HG03520 (cell line): ENCODE data around the gene ABCC4.

ENCODE experiments used
- ATAC-seq: cut with Tn5 transposase; IDR thresholded peaks from one replicate; pipeline ENCODE4 v1.9.1; 2021; ENCODE audit warnings: mild to moderate bottlenecking, moderate library complexity; ENCODE audit not compliant: unreplicated experiment

Gene ABCC4

DNA sequence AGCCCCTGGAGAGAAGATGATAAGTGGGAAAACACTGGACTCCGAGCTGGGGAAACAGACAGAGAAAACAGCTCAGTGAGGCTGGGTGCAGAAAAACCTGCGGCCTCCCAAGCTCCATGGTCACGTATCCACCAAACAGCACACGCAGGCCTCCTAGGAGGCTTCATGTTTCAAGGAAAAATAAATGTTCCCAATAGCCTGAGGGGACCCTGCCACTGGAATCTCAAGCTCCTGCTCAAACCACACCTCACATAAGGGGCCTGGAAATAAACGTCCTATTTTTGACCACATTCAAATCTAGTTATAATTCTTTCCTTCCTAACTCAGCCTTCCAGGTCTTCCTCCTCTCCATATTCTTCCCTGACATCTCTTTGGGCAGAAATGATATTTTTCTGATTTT, 225.7 kb downstream of the ABCC4 start:
- no peak for ATAC-seq

DNA sequence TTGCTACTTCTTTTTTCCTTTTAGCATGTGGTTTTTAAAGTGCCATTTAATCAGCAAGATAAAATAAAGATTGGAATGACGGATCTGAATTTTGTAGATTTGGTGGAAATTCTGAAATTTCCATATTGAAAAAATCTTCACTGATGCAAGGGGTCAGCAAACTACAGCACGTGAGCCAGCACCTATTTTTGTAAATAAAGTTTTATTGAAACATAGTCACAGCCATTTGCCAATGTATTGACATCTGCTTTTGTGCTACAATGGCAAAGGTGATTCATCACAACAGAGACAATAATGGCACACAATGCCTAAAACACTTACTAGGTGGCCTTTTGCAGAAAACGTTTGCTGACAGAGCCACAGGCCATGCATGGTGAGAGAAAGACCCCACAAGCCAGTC, 226.4 kb downstream of the ABCC4 start:
- ATAC-seq: no peak

DNA sequence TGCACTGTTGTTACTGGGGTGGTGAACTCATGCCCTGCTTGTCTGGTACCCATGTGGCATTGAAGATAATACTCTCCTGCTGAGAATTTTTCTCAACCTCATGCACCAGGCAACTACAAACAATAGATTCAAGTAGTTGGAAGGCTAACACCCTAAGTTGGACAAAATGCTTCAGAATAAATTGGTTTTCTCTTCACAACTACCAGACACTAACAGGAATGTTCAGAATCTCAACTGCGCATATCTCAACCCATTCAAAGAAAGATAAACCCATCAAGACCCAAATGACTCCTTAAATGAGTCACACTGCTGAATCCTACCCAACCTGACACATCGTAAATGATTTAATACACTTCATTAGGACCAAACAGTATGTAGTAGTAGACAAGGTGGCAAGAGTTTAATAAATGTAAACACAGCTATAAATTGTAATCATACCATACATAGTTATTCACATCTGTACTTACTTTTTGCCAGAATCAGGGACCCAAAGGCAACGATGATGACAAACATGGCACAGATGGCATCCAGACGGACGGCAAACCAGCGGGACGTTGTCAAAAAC, 227.4 kb downstream of the ABCC4 start:
- no peak for ATAC-seq

DNA sequence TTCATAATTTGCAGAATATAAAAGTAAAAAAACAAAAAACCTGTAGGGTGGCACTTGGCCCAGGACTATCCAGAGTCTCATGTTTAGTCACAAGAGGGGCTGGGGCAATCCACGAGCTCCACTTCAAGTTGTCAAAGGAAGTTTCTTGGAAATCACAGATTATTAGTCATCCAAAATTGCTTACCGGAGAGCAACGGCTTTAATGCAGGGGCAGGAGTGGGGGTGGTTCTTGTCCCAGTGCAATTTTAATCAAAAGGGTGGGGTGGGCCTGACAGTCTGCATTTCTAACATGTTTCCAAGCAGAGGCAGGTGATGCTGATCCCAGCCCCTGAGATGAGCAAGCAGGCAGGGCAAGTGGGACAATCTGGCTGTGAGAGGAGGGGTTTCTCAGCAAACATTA, 233.9 kb downstream of the ABCC4 start:
- ATAC-seq: no peak

DNA sequence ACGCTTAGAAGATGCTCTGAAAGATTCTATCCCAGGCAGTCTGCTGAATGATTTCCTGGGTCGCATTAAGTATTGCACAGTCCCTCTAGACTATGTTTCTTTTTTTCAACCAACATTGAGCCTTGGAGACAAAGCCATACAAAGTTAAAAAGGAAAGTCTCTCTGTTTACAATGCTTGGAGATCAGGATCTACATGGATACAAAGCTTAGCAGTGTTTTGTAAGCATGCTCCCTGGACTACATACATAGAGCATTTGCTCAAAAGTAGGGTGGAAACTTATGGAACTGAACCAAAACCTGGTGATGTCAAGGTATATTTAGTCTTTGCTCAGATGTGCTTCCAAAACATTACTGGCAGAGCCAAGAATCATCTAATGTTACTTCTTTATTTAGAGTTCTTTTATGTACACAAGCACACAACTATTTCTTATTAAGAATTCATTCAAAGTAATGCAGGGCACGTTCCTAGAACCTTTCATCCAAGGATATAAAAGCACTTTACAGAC, 241.2 kb downstream of the ABCC4 start:
- no peak for ATAC-seq

DNA sequence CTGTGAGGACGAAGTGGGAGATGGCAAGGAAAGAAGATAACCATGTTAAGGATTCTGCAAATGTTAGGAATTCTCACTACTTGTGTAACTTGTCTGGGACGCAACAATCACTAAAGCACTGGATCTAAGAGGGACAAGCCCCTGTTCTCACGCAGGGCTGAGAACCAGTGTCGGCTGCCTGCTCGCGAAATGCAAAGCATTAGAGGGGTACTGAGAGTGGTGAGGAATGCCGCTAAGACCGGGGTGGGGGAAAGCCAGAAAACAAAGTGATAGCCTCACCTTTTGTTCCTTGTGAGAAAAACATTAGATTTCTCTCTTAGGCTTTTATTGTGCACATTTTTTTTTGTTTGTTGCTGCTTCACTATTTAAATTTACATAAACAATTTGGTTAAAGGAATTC, 241.9 kb downstream of the ABCC4 start:
- ATAC-seq: no peak

DNA sequence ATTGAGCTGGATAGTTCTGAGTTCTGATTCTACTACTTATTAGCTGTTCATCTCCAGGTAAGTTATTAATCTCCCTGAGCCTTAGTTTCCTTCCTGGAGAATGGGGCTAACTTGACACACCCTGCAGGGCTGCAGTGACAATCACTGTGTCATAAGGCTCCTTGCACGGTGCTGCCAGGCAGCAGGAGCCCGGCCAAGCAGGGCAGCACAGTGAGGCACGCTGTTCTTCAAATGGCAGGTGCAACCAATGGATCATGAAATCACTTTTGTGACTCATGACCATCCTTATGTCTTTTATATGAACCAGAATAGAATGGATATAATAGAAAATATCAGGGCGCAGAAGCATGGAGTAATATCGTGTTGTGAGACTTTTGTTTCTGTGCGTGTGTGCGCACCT, 242.6 kb downstream of the ABCC4 start:
- no peak for ATAC-seq

DNA sequence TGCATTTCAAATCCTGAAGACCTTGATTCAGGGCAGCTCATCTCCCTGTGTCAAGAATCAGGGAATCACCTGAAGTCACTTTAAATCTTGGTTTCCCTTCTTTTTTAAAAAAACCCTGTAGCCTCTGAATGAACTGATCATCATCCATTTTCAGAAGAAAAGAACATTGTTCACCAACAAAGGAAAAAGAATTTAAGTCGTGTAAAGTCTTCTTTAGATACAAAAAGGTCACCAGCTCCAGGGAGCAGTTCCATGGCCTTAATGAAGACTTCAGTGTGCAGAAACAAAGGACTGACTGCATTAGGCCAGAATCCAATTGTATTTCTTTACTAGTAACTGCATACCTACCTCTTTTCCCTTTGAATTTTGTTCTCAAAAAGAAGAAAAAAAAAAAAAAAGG, 245.0 kb downstream of the ABCC4 start:
- no peak for ATAC-seq

DNA sequence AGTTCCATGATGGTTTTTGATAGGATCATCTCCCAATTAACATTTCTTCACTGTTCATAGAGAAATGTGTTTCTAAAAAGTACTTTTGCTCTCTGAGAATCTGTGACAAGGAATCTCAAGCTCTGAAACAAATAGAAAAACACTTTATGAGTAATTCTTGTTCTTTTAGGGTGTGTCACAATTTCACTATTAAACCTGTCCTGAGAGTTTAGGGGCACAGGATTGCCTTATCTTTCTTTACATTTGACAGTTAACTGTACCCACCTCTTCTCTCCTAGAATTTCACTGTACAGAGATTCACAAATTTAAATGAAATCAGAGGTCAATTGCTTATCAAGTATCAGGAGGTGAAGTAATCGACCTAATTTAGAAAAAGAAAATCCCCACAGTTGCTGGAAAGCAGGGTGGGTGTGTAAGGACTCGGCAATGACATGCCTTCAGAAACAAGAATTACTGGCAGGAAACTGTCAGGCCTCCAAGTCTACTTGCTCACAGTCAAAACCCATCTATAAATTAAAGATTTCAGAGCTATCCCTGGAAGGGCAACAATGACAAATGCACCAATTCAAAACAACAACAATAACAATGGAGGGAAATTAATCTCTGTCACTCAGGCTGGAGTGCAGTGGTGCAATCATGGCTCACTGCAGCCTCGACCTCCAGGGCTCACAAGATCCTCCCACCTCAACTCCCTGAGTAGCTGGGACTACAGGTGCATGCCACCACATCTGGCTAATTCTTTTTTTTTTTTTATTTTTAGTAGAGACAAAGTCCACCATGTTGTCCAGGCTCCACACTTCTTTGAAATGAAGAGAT, 250.2 kb downstream of the ABCC4 start:
- ATAC-seq: peak; percentile 58

DNA sequence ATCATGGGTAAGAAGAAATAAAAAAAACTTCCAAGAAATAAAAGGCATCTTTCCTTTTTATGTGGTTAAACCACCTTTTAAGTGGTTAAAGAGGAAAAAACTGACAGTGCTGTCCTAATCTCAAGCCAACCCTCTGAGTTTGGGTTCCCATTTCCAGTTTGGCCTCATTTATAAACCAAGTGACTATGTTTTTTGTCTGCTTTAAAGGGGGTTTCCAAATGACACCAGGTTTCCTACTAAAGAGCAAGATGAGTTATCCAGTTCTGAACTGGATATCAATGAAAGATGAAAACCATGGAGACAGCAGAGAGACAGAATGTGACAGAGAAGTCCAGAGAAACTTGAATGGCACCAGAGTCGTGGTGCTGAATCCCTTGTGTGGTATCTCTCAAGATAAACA, 251.5 kb downstream of the ABCC4 start:
- ATAC-seq: no peak

DNA sequence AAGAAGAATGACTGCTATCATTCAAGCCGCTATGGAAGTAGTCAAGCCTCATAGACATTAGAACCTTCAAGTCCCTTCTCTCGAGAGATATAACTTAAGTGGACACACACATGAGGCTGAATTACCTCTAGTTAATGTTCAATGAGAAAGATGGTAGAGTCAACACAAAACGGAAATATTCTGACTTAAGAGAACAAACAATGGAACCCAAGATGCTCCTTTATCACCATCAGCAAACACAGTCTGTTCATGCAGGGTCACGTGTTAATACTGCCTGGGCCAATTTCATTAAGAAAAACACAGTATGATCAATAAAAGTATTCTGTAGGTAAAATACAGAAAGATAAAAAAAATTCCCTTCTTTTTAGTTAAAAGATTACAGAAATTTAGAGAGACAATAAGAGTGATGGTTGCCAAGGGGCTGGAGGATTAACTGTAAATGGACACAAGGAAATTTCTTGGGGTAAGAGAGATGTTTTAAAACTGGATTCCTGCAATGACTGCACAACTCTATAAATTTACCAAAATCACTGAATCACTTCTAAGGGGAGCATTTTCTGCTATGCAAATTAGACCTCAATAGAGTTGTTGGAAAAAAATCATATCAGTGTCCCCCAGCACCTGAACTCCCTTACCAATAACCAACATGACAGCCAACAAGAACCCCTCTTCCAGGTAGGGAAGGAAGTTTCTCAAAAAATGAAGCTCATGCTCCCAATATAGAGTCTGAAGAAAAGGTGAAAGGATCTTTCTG, 256.6 kb downstream of the ABCC4 start:
- no peak for ATAC-seq

DNA sequence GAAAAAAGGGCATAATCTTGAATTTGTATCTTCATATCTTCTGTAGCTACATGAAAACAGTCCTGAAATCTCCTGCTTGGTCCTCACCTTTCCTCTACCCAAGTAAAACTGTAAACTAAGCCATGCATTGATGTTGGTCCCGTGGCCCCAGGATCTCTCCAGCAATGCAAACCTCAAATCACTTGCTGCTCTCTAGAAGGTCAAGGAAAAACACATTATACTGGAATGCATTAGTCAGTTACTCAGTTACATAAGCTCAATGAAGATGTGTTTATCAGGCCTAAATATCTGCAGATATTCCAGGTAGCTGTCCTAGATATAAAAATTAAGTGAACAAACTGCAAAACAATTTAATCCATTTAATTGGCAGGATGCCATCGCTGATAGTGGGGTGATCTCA, 261.8 kb downstream of the ABCC4 start:
- no peak for ATAC-seq

DNA sequence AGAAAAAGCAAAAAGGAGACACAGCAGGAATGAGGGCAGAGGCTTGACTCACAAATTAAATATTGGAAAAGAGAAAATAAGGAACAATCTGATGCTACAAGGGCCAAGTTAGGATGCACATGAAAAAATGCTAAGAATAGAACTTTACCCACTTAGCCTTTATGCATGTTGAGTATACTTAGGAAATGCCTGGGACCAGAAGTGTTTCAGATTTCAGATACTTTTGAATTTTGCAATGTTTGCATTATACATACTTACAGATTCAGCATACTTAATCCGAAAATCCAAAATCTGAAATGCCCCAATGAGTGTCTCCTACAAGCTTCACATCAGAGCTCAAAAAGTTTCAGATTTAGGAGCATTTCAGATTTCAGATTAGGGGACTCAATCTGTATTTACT, 262.3 kb downstream of the ABCC4 start:
- no peak for ATAC-seq

DNA sequence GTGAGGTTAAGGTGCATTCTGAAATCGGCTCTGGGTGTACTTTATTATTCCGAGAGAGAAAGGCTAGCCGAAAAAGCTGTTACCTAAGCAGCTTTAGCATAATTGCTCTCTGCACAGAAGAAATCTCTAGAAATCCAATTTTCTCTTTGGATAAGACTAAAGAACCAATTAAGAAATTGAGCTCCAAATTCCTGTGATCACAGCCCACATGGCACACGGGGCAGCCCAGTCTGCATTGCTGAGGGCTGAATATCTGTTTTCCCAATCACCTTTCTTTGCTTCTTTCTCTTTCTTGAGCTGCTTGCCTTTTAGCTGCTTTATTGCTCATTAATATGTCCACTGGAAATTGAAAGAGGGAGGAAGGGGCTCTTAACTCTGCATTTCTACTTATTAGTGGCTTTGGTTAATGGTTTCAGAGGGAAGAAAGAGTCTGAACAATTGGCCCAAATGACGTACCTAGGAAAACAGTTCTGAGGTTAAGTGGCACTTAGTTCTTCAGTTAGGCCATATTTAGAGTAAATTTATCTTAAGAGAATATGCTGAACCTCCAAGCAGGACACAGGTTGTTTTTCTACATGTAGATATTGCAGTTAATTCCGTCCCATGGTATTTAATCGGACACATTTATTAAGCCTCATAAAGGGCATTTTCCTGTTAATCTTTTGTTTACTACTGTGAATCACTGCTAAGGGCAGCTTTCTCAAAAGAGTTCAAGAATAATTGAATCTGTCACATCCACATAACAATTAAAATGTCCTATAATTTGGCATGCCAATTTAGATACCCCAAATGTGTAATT, 265.7 kb downstream of the ABCC4 start:
- ATAC-seq: no peak

DNA sequence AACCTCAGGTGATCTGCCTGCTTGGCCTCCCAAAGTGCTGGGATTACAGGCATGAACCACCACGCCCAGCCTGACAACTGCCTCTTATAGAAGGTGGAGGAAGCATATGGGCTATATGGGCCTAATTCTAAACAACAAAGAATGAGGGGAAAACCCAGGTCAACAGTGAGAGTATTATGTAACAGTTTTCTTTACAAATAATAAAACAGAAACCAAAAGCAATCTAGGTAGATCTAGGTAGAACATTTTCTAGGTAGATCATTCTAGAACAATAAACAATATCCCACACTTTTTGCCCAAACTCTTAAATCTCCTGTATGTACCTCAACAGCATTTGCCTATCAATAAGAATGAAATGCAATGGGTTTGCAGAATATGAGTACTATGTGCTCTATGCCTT, 267.4 kb downstream of the ABCC4 start:
- ATAC-seq: no peak

DNA sequence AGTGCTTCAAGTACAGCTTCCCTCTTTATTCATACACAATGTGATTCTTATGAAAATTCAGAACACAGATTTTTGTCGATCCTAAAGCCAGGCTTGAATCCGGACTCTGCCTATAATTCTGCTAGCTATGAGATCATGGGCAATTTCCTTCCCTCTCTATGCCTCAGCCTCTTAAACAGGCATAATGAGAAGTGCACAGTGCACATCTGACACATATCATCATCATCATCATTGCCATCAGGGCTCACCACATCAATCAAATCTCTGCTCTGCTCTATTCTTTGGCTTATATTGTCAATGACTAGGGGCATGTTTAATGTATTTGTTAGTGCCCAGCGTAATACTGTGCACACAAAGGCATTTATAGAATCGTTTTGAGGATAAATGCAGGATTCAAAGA, 269.1 kb downstream of the ABCC4 start:
- ATAC-seq: no peak

DNA sequence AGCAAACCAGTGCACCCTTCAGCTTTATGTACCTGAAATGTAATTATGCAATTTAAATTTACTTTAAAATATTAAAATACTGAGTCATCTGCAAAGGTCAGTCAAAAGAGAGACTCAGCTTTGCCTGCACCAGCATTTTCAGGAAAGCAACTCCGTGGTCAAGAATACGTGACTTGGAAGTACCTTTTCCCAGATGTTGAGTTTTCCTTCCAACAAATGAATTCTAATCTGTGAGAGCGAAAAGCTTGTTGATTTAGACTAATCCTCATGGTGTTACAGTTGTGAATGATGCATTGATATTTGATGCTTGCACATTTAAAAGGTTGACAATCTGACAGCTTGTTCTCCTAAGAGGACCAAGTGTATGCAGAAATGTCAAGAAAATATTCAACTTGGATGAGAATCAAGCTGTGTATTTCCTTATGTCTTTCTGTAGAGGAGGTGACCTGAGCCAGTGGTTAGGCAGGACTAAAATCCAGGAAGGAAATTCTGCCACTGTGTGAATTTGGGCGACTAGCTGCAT, 270.4 kb downstream of the ABCC4 start:
- ATAC-seq: no peak

DNA sequence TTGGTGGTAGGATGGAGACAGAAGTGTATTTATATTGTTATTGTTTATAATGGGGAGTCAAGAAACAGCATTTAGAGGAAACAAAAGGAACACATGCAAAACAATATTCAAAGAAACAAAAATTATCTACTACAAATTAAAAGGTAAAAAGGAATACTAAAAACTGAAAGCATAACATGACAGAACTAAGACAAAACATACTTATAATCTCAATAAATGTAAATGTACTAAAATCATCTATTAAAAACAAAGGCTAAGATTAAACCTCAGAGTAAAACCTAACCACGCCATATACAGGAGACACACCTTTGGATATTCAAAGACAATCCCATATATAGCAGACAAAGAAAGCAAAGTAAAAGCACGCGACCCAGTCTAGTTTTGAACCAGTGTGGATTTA, 273.6 kb downstream of the ABCC4 start:
- ATAC-seq: no peak

DNA sequence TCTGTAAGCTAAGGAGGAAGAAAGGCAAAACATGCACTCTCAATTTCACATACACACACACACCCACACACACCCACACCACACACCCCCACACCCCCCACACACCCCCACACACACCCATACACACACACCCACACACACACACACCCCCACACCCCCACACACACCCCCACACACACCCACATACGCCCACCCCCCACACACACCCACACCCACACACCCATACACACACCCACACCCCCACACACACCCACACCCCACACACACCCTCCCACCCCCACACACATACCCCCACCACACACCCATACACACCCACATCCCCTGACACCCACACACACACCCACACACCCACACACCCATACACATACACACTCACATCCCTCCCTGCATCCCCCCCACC, 276.1 kb downstream of the ABCC4 start:
- no peak for ATAC-seq

DNA sequence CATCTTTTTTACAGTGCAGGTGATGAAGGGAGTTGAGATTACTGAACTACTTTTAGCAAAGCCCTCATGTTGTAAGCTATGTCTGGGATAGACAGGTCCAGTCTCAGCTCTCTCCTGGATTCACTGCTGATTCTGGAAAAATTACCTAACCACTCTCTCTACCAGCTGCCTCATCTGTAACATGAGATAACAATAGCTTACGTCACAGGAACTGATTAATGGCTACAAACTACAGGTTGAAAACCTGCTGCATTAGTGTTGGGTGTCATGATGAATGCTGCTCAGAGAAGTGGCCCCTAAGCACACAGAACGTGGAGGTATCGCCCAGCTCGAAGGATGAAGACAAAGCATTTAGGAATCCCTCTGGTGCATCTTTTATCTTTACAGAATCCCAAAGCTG, 277.8 kb downstream of the ABCC4 start:
- ATAC-seq: no peak
